Activated T-cell treated with anti-CD3 and anti-CD28 coated beads for 48 hours (primary cell): ENCODE measurements around the gene IFITM5.
"Not testable (repeated sequence)": the region's sequence is repeated elsewhere in the genome, so short reads cannot be mapped to it uniquely, and the experiment has no call there.

Source experiments
- DNase-seq: peaks from one replicate; pipeline ENCODE4 v3.0.0-alpha.2; 2020; ENCODE audit warnings: low read depth

IFITM5 gene

DNA sequence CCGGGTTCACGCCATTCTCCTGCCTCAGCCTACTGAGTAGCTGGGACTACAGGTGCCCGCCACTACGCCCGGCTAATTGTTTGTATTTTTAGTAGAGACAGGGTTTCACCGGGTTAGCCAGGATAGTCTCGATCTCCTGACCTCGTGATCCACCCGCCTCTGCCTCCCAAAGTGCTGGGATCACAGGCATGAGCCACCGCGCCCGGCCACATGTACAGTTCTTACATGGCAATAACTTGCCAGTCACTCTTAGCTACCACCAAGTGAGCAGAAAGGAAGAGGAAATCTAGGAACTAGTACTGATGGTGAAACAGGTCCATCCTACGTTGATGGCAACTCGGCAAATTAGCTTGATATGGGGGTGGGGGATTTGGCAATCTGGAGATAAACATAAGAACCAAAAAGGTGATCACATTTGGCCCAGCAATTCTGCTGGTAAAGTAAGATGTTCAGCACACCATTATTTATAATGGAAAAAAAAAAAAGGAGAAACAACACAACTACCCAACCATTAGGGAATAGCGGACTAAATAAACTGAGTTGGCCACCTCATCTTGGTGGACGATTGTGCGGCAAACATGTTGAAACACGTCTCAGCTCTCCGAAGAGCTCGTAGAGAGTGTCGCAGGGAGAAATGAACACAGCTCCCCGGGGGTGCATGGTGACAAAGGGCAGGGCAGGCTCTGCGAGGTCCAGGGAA is 15.8 kb downstream of the IFITM5 start:
- no peak for DNase-seq

DNA sequence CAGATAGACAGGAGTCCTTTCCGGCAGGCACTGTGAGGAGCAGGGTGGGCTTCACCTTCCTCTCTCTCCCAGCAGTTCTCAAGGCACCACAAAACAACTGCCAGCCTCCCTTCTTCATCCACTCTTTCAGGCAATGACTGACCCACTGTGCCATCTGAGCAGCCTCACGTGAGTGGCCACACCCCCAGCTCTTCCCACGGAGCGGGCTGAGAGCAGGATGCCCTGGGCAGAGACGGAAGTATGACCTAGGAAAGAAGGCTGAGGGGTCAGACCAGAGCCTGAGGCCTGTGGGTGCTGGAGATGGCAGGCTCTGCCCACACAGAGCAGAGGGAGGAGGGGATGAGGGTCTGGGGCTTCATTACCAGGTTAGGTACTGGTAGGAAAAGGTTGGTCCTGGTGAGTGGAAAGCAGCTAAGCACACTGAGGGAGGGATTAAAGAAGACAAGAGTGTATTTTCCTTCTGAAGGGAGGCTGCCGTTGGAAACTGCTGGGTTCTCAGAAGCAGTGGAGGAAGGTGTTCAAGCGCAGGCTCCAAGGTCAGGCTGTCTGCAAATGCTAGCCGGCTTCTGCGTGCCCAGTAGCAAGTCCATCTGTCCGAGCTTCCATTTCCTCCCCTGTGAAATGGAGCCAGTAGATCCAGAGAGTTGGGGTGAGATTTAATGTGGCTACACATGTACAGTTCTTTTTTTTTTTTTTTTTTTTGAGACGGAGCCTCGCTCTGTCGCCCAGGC is 16.5 kb downstream of the IFITM5 start:
- DNase-seq, result no peak

DNA sequence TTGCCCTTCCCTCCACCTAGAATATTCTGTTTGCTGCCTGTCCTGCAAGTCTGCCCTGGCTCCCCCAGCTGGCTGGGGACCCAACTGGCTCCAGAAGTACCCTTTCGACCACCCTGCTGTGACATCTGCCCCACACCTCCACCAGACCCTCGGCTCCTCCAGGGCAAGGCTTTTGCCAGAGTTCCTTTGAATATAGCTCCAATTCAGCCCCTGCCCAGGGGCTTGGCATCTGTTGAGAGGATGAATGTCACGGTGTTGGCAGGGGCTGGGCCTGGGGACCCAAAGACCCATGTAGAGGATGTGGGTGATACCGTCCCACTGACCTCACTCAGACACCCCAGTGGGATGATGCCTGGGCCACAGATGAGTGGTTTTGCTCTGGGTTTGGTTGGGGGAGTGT is 17.2 kb downstream of the IFITM5 start:
- DNase-seq, result no peak

DNA sequence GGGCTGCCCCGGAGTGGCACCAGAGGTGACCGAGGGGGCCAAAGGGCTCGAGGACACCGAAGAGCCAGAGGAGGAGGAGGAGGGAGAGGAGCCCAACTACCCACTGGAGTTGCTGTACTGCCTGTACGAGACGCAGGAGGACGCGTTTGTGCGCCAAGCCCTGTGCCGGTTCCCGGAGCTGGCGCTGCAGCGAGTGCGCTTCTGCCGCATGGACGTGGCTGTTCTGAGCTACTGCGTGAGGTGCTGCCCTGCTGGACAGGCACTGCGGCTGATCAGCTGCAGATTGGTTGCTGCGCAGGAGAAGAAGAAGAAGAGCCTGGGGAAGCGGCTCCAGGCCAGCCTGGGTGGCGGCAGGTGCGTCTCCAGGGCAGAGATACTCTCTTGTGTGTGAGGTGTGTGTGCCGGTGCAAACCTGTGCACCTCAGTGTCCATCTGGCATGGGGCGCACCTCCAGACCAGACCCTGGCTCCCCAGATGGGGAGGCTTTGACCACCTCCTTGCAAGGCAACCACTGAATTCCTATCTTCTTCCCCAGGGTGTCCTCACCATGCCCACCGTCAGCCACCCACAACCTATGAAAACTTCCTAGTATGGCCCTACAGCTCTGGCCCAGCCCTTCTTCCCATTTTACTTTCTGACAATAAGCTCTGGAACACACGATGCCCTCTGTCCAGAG is 17.7 kb downstream of the IFITM5 start:
- no peak for DNase-seq

DNA sequence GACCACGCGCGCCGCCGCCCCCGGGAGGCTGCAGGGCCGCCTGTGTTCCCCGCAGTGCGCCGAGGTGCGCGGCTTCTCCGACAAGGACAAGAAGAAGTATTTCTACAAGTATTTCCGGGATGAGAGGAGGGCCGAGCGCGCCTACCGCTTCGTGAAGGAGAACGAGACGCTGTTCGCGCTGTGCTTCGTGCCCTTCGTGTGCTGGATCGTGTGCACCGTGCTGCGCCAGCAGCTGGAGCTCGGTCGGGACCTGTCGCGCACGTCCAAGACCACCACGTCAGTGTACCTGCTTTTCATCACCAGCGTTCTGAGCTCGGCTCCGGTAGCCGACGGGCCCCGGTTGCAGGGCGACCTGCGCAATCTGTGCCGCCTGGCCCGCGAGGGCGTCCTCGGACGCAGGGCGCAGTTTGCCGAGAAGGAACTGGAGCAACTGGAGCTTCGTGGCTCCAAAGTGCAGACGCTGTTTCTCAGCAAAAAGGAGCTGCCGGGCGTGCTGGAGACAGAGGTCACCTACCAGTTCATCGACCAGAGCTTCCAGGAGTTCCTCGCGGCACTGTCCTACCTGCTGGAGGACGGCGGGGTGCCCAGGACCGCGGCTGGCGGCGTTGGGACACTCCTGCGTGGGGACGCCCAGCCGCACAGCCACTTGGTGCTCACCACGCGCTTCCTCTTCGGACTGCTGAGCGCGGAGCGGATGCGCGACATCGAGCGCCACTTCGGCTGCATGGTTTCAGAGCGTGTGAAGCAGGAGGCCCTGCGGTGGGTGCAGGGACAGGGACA is 18.4 kb downstream of the IFITM5 start:
- no peak for DNase-seq

DNA sequence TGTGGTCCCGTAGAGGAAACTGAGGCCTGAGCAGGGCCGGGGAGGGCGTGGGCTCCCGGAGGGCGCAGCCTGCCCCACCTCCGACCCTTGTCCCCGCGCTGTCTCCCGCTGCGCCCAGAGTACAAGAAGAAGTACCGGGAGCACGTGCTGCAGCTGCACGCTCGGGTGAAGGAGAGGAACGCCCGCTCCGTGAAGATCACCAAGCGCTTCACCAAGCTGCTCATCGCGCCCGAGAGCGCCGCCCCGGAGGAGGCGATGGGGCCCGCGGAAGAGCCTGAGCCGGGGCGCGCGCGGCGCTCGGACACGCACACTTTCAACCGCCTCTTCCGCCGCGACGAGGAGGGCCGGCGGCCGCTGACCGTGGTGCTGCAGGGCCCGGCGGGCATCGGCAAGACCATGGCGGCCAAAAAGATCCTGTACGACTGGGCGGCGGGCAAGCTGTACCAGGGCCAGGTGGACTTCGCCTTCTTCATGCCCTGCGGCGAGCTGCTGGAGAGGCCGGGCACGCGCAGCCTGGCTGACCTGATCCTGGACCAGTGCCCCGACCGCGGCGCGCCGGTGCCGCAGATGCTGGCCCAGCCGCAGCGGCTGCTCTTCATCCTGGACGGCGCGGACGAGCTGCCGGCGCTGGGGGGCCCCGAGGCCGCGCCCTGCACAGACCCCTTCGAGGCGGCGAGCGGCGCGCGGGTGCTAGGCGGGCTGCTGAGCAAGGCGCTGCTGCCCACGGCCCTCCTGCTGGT is 19.2 kb downstream of the IFITM5 start:
- peak; percentile 47 for DNase-seq

DNA sequence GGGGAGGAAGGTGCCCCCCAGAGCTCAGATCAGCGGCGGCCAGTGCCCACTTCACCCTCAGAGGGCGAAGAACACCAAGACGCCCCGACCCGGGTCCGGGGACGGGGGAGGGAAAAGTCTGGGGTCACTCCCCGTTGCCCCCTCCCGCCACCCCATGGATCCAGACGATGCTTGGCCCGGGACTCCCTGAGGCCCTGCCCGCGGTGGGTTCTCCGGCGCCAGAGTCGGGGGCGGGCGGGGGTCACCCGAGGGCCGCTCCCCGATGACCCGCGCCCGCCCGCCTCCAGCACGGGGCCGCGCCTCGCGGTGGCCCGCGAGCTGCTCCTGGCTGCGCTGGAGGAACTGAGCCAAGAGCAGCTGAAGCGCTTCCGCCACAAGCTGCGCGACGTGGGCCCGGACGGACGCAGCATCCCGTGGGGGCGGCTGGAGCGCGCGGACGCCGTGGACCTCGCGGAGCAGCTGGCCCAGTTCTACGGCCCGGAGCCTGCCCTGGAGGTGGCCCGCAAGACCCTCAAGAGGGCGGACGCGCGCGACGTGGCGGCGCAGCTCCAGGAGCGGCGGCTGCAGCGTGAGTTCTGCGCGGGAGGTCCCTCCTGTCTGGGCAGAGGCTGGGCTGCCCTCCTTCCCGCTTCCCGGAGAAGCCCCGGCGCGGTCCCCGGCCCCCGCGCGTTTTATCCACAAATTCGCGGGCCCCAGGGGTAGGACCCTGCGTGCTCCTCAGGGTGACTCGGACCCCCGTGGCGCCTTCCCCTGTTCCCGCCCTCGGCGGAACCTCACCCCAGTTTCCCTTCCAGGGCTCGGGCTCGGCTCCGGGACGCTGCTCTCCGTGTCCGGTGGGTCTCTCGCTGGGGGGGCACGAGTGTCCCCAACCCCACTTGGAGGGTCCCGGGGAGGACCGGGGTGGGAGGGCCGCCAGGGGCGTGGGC is 20.0 kb downstream of the IFITM5 start:
- DNase-seq, result no peak

DNA sequence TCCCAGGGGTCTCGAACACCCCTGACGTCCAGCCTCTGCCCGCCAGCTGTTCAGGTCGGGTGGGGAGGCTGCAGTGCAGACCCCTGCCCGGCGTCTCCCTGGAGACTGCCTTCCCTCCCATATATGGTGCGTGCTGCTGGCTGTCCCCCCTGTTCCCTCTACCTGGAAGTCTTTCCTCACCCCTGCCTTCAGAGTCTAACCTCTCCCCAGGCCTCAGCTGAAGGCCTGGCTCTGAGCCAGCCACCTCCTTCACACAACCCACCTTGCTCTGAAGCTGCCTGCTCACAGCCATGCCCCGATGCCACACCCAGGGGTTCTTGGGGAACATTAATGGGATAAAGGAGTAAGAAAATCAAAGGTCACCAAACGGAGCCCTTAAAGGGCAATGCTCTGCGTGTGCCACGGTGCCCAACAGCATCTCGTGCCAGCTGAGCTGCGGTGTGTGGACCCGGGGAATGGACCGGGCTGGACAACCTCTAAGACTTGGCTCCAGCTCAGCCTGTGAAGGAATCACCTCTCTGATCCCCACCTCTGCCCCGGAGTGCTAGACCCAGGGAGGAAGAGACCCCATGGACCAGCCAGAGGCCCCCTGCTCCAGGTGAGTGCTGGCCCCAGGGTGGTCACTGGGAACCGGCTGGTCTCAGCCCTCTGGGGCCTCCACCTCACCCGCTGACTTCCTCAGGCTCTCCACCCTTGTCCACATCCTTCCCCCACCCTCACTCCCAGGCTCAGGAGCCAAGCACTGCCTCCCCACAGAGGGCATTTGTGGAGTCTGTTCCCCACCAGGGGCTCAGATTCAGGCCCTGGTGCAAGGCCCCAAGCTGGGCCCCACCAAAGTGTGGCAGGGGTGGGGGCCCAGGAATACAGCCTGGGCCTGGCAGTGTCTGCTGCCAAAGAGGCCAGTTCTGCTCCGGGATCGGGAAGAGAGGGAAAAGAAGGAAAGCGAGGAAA is 21.1 kb downstream of the IFITM5 start, which contains the start of gene NLRP6:
TSS of gene NLRP6 (plus strand) at position 407 of the 951 bp plus-strand sequence. CDS start at position 570, 163 bp downstream.
- no peak for DNase-seq

DNA sequence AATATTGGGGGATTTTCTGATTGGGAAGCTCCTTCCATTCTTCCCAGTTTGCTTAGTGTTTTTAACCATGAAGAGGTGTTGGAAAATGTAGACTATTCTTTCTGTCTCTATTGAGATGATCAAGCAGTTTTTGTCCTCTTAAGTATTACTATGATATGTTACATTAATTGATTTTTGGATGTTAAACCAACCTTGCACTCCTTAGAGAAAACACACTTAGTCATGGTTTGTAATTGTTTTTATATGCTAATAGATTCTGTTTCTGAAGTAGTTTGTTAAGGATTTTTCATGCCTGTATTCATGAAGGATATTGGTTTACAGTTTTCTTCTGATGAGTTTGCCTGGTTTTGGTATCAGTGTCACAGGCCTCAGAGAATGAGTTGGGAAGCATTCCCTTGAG is 23.1 kb downstream of the IFITM5 start:
- DNase-seq, result no peak

DNA sequence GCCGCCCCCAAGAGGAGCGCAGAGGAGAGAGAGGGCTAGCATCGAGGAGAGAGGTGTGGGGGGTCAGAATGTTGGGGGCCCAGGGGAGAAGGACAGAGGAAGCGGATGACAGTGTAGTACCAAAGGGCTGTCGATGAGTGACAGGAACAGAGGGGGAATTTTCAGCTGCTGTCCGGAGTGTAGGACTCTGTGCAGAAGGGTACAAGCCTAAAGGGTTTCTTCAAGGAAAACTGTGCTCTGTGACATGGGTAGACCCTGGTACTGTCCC is 26.5 kb downstream of the IFITM5 start:
- no peak for DNase-seq

DNA sequence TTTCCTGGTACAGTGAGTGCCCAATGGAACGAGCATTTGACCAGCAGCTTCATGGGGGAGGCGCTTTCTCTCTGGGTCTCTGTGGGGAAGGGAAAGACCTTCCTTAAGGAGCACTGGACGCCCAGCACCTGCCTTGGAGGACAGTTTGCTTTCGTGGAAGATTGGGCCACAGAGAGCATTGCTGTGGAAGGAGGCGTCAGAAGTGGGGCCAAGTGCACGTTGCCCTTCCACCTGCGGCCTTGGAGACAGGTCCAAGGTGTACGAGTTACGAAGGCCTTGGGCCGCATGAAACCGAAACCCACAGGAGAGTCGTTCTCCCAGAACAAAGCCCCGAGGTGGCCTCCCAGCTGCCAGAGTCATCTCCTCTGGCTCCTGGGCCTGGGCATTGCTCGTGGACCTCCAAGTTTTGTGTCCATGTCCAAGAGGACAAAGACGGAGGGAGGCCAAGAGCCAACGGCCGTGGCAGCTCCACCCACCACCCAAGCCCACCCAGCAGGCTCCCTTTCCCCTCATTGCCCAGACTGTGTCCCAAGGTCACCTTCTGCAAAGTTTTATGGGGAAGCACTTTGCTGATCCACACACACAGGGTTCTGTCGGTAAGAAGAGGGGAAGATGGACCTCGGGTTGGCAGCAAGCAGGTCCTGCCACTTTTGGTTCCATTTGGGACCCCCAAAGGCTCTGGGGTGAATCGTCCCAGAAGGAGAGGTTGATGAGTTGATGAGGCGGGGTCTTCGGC is 27.0 kb downstream of the IFITM5 start:
- DNase-seq, result no peak

DNA sequence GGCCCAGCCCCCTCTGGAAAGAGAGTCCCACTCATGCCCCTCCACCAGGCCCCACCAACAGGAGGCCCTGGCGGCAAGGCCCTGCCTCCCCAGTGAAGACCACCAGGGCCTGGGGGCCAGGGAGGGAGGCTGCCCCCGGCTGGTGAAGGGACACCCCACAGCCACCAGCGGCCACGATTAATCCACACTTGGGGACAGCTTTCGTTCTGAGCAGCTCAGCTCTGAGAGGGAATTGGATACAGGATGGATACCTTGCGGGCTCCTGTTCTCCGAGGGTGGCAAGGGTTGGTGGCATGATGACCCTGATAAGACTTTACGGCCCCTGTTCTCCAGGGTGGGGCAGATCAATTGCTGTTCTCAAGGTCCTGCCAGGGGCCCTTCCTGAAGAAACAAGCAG is 28.0 kb downstream of the IFITM5 start:
- no peak for DNase-seq

DNA sequence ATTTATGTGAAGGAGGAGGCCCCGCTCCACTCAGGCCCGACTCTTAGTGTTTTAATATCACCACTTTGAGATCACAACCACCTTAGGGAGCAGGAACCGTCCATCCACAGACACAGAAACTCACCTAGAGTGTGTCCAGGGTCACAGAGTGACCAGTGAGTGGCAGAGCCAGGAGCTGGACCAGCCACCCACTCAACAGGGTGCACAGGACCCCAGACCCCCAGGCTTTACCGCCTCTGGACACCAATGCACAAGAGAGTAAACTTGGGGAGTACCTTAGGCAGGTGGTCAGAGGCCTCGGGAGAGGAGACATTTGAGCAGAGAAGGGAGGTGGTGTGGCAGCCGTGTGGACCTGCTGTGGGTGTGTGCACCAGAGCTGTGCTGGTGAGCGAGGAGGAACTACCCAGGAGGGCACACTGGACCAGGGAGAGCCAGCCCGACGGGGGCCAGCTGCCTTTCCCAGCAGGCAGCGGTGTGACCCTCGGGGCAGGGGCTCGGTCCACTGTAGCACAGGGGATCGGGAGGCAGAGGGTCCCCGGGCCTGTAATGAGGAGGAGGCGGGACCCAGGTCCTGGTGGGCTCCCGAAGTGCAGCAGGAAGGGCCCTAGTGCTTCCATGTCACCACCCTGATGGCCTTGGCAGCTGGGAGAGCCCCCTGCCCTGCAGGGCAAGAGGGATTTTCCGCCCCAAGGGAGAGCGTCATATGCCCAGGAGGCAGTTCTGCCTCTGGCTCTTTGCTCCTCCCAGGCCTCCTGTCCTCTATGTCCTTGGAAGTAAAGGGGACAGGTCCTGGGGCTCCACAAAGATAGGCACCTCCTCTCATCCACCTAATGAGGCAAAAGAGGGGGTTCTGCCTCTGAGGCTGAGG is 28.6 kb downstream of the IFITM5 start:
- DNase-seq, result no peak

DNA sequence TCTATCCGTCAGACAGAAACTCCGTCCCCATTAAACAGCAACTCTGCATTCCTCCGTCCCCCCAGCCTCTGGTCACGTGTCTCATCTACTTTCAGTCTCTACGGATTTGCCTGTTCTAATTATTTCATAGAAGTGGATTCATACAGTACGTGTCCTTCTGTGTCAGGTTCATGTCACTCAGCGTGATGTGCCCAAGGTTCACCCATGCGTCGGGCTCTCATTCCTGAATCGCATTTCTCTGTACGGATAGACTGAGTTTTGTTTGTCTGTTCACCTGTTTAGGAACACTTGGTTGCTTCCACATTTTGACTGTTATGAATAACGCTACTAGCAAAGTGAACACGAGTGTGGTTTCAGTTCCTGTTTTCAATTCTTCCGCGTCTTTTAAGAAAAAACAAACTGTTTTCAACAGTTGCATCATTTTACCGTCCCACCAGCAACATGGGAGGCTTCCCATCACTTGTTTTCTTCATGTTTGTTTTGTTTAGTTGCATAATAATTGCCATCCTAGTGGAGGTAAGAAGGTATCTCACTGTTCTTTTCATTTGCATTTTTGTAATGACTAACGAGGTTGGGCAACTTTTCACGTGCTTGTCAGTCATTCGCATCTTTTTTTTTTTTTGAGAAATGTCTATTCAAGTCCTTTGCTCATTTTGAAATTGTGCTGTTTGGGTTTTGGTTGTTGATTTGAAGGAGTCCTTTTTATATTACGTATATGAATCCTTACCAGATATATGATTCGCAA is 30.0 kb downstream of the IFITM5 start:
- peak; percentile 37 for DNase-seq

DNA sequence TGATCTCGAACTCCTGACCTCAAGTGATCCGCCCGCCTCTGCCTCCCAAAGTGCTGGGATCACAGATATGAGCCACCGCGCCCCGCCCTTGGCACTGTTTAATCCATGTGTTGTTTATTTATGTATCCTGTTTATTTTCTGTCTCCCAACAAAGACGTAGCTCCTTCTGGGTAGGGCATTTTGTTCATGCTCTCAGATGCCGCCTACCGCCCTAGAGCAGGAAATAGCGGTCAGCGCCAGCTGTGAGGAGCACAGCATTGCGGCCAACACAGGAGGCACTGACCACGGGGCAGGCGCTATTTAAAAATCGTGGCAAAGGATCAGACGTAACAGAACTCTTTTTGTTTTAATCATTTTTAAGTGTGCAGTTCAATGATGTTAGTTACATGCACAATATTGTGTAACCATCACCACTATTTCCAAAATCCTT is 30.6 kb downstream of the IFITM5 start:
- not testable (repeated sequence) for DNase-seq

DNA sequence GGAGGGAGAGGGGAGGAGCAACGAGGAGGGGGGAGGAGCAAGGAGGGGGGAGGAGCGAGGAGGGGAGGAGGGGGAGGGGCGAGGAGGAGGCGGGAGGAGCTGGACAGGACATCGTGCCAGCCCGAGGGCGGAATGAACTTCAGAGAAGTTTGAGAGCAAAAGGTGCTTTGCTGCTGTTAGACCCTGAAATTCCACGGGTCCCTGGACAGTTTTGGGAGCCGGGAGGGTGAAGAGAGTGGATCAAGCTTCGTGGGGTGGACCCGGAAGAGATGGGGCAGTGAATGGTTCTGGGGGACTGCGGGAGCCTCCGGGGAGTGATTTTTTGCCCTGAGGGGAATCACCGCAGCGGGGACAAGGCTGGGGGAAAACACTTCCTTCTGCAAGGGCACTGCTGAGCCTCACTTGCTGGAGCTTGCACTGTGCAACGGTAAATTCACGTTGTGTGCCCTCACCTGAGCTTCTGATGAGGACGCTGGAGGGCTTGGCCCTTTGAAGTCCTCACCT is 31.8 kb downstream of the IFITM5 start:
- DNase-seq, result no peak
